ENCODE measurements around the gene SENP6. TPM values are rescaled to one million over a fixed set of nuclear protein-coding genes. Genes with fewer than 3 reads are reported as not detected.

The SENP6 gene
- total RNA-seq = 47.4 and 49.2 TPM in 2 replicates

- no peak for TF ChIP-seq CTCF (IDR thresholded peaks at IDR 0.05; ENCODE audit: insufficient read depth, low read length, severe bottlenecking)
- FAIRE-seq = no peak
- no peaks in the 10 kb centered on the region for H3K27me3 ChIP-seq (ENCODE audit: control insufficient read depth, insufficient read depth, low read length)
These were observed at the start of gene SENP6 for GRCh38 chr6:75601304-75602245. TSS of gene SENP6 (plus strand) at chr6:75601880. CDS start at chr6:75602525, 645 bp downstream.

GRCh38 chr6:75556240-75556639, 45.4 kb upstream of the SENP6 start:
- FAIRE-seq (no peak), DNase-seq (ENCODE audit: low read depth) (no peak)
- Histone ChIP-seq H3K4me3 (ENCODE audit: low read depth, low read length) (no peak overlapping the region), H3K36me3 (ENCODE audit: control insufficient read depth, insufficient read depth, low read length) (no peaks in the 10 kb centered on the region), H3K27me3 (ENCODE audit: control insufficient read depth, insufficient read depth, low read length) (no peaks in the 10 kb centered on the region)
- TF ChIP-seq CTCF (IDR thresholded peaks at IDR 0.05; ENCODE audit: insufficient read depth, low read length, severe bottlenecking) = no peak

More at GRCh38 chr6:75601304-75602245, at the start of gene SENP6:
- Histone ChIP-seq H3K4me3 (ENCODE audit: low read depth, low read length) (peak within 1 kb of the TSS; percentile 94), H3K36me3 (ENCODE audit: control insufficient read depth, insufficient read depth, low read length) (no peaks in the 10 kb centered on the region)
- DNase-seq (ENCODE audit: low read depth) = peak; percentile 67

GRCh38 chr6:75557068-75557467, 44.6 kb upstream of the SENP6 start:
- DNase-seq (ENCODE audit: low read depth) (no peak), FAIRE-seq (no peak)
- Histone ChIP-seq H3K27me3 (ENCODE audit: control insufficient read depth, insufficient read depth, low read length) (no peaks in the 10 kb centered on the region), H3K36me3 (ENCODE audit: control insufficient read depth, insufficient read depth, low read length) (no peaks in the 10 kb centered on the region), H3K4me3 (ENCODE audit: low read depth, low read length) (no peak overlapping the region)
- TF ChIP-seq CTCF (IDR thresholded peaks at IDR 0.05; ENCODE audit: insufficient read depth, low read length, severe bottlenecking) = no peak

GRCh38 chr6:75563032-75563431, 38.6 kb upstream of the SENP6 start:
- FAIRE-seq (no peak), DNase-seq (ENCODE audit: low read depth) (peak; percentile 60)
- H3K27me3 ChIP-seq (ENCODE audit: control insufficient read depth, insufficient read depth, low read length) = no peaks in the 10 kb centered on the region
- H3K4me3 ChIP-seq (ENCODE audit: low read depth, low read length) = no peak overlapping the region
- peak; percentile 71 for TF ChIP-seq CTCF (IDR thresholded peaks at IDR 0.05; ENCODE audit: insufficient read depth, low read length, severe bottlenecking)
- no peaks in the 10 kb centered on the region for H3K36me3 ChIP-seq (ENCODE audit: control insufficient read depth, insufficient read depth, low read length)

- H3K36me3 ChIP-seq (ENCODE audit: control insufficient read depth, insufficient read depth, low read length) = no peaks in the 10 kb centered on the region
- FAIRE-seq (no peak), DNase-seq (ENCODE audit: low read depth) (no peak)
- no peak overlapping the region for H3K4me3 ChIP-seq (ENCODE audit: low read depth, low read length)
- no peaks in the 10 kb centered on the region for H3K27me3 ChIP-seq (ENCODE audit: control insufficient read depth, insufficient read depth, low read length)
- no peak for TF ChIP-seq CTCF (IDR thresholded peaks at IDR 0.05; ENCODE audit: insufficient read depth, low read length, severe bottlenecking)
These were observed 35.4 kb upstream of the SENP6 start for GRCh38 chr6:75566137-75566767.
